SIG-M5 treated with dmso at 0.1 percent for 504 hours (cell line): Measurements from ENCODE around the gene PCDHA1.
A peak's percentile ranks its signal among the peaks of the same experiment; 100 is the strongest.
"Not testable (repeated sequence)": the region's sequence is repeated elsewhere in the genome, so short reads cannot be mapped to it uniquely, and the experiment has no call there.

Experiments
- DNase-seq: peaks from one replicate; lab custom pipeline; 2025; ENCODE audit not compliant: unreplicated experiment; lab: John Stamatoyannopoulos, UW

The PCDHA1 gene

GRCh38 chr5:140808241-140808888 lies 22.4 kb downstream of the PCDHA1 start:
- not testable (repeated sequence) for DNase-seq

DNA sequence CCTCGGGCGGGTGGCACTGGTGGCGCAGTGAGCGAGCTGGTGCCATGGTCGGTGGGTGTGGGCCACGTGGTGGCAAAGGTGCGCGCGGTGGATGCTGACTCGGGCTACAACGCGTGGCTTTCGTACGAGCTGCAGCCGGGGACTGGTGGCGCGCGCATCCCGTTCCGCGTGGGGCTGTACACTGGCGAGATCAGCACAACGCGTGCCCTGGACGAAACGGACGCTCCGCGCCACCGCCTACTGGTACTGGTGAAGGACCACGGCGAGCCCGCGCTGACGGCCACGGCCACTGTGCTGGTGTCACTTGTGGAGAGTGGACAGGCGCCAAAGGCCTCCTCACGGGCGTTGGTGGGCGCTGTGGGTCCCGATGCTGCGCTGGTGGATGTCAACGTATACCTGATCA lies 22.9 kb downstream of the PCDHA1 start:
- no peak for DNase-seq

DNA sequence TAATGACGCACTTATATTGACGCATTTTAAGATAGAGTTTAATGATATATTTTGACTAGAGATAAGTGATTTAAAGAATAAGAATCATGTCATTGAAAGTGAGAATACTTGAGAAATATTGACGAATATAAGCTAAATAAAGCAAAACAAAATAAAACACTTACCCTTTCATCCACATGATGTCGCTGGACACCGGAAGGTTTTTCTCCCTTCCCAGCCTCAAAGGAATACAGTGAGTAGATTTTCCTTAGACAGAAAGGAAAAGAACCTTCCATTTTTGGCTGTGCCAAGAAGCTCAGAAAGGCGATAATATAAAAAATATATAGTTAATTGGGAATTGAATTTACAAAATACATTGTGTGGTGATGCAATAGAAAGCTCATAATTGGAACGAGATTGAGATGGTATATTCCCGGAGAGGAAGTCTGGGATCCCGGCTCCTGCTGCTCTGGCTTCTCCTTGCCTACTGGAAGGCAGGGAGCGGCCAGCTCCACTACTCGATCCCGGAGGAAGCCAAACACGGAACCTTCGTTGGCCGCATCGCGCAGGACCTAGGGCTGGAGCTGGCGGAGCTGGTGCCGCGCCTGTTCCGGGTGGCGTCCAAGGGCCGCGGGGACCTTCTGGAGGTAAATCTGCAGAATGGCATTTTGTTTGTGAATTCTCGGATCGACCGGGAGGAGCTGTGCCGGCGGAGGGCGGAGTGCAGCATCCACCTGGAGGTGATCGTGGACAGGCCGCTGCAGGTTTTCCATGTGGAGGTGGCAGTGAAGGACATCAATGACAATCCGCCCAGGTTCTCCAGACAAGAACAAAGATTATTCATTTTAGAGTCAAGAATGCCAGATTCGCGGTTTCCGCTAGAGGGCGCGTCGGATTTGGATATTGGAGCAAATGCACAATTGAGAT lies 35.7 kb downstream of the PCDHA1 start, which contains the start of gene PCDHA5:
Gene PCDHA5 (plus strand): TSS at position 239 of the 906 bp plus-strand sequence.
- no peak for DNase-seq

GRCh38 chr5:140822281-140822629 lies 36.3 kb downstream of the PCDHA1 start:
- no peak for DNase-seq

GRCh38 chr5:140822969-140823368 lies 37.0 kb downstream of the PCDHA1 start:
- not testable (repeated sequence) for DNase-seq

DNA sequence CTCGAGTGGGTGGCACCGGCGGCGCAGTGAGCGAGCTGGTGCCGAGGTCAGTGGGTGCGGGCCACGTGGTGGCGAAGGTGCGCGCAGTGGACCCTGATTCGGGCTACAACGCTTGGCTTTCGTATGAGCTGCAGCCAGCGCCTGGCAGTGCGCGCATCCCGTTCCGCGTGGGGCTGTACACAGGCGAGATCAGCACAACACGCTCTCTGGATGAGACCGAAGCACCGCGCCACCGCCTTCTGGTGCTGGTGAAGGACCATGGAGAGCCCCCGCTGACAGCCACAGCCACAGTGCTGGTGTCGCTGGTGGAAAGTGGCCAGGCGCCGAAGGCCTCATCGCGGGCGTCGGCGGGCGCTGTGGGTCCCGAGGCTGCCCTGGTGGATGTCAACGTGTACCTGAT lies 37.5 kb downstream of the PCDHA1 start:
- DNase-seq = no peak

GRCh38 chr5:140827704-140828361 lies 41.9 kb downstream of the PCDHA1 start, which contains the start of gene PCDHA6:
TSS of gene PCDHA6 (plus strand) at chr5:140827960. CDS start at chr5:140828092, 132 bp downstream.
- no peak for DNase-seq

DNA sequence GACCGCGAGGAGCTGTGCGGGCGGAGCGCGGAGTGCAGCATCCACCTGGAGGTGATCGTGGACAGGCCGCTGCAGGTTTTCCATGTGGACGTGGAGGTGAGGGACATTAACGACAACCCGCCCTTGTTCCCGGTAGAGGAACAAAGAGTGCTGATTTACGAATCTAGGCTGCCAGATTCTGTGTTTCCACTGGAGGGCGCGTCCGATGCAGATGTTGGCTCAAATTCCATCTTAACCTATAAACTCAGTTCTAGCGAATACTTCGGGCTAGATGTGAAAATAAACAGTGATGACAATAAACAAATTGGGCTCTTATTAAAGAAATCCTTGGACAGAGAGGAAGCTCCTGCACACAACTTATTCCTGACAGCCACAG lies 42.4 kb downstream of the PCDHA1 start:
- DNase-seq = no peak

DNA sequence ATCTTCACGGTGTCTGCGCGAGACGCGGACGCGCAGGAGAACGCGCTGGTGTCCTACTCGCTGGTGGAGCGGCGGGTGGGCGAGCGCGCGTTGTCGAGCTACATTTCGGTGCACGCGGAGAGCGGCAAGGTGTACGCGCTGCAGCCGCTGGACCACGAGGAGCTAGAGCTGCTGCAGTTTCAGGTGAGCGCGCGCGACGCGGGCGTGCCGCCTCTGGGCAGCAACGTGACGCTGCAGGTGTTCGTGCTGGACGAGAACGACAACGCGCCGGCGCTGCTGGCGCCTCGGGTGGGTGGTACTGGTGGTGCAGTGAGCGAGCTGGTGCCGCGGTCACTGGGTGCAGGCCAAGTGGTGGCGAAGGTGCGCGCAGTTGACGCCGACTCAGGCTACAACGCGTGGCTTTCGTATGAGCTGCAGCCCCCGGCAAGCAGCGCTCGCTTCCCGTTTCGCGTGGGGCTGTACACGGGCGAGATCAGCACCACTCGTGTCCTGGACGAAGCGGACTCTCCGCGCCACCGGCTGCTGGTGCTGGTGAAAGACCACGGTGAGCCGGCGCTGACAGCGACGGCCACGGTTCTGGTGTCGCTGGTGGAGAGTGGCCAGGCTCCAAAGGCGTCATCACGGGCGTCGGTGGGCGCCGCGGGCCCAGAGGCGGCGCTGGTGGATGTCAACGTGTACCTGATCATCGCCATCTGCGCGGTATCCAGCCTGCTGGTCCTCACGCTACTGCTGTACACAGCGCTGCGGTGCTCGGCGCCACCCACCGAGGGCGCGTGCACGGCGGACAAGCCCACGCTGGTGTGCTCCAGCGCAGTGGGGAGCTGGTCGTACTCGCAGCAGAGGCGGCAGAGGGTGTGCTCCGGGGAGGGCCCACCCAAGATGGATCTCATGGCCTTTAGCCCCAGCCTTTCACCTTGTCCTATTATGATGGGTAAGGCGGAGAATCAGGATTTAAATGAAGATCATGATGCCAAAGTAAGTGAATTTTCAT lies 43.9 kb downstream of the PCDHA1 start:
- not testable (repeated sequence) for DNase-seq

- no peak for DNase-seq
These were observed 48.1 kb downstream of the PCDHA1 start, which contains the start of gene PCDHA7 for GRCh38 chr5:140833993-140834392. TSS of gene PCDHA7 (plus strand) at chr5:140834269. CDS start at chr5:140834384, 115 bp downstream.

DNA sequence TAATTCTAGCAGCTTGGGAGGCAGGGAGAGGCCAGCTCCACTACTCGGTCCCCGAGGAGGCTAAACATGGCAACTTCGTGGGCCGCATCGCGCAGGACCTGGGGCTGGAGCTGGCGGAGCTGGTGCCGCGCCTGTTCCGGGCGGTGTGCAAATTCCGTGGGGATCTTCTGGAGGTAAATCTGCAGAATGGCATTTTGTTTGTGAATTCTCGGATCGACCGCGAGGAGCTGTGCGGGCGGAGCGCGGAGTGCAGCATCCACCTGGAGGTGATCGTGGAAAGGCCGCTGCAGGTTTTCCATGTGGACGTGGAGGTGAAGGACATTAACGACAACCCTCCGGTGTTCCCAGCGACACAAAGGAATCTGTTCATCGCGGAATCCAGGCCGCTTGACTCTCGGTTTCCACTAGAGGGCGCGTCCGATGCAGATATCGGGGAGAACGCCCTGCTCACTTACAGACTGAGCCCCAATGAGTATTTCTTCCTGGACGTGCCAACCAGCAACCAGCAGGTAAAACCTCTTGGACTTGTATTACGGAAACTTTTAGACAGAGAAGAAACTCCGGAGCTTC lies 48.6 kb downstream of the PCDHA1 start:
- DNase-seq = not testable (repeated sequence)

DNA sequence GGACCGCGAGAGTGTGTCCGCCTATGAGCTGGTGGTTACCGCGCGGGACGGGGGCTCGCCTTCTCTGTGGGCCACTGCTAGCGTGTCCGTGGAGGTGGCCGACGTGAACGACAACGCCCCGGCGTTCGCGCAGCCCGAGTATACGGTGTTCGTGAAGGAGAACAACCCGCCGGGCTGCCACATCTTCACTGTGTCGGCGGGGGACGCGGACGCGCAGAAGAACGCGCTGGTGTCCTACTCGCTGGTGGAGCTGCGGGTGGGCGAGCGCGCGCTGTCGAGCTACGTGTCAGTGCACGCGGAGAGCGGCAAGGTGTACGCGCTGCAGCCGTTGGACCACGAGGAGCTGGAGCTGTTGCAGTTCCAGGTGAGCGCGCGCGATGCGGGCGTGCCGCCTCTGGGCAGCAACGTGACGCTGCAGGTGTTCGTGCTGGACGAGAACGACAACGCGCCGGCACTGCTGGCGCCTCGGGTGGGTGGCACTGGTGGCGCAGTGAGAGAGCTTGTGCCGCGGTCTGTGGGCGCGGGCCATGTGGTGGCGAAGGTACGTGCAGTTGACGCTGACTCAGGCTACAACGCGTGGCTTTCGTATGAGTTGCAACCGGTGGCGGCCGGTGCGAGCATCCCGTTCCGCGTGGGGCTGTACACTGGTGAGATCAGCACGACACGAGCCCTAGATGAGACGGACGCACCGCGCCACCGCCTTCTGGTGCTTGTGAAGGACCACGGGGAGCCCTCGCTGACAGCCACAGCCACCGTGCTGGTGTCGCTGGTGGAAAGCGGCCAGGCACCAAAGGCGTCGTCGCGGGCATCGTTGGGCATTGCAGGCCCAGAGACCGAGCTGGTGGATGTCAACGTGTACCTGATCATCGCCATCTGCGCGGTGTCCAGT lies 49.9 kb downstream of the PCDHA1 start:
- no peak for DNase-seq

DNA sequence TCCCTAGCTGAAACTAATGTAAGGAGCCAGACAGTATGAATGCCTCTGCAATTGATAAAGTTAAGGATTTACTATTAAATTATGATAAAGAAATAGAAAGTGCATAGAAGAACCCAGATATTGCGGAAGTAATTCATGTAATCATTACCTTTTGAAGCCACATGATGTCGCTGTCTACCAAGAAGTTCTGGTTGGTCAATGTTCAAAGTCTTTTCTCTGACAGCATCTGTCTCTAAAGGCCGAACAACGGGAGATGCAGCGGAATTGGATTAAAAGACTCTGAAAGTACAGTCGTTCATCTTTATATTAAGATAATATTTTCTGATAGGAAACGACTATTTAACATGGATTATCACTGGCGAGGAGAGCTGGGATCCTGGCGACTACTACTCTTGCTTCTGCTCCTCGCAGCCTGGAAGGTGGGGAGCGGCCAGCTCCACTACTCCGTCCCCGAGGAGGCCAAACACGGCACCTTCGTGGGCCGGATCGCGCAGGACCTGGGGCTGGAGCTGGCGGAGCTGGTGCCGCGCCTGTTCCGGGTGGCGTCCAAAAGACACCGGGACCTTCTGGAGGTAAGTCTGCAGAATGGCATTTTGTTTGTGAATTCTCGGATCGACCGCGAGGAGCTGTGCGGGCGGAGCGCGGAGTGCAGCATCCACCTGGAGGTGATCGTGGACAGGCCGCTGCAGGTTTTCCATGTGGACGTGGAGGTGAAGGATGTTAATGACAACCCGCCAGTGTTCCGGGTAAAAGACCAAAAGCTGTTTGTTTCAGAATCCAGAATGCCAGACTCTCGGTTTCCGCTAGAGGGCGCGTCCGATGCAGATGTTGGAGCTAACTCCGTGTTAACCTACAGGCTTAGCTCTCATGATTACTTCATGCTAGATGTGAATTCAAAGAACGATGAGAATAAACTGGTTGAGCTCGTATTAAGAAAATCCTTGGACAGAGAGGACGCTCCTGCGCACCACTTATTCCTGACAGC lies 55.3 kb downstream of the PCDHA1 start, which contains the start of gene PCDHA8:
Gene PCDHA8 (plus strand): TSS at position 210 of the 985 bp plus-strand sequence. CDS start 135 bp downstream, at position 345.
- peak; percentile 44 for DNase-seq

GRCh38 chr5:140842798-140843733 lies 57.1 kb downstream of the PCDHA1 start:
- DNase-seq = no peak

- not testable (repeated sequence) for DNase-seq
These were observed 62.5 kb downstream of the PCDHA1 start, which contains the start of gene PCDHA9 for GRCh38 chr5:140848139-140849102. TSS of gene PCDHA9 (plus strand) at chr5:140848382. CDS start at chr5:140848496, 114 bp downstream.
